AG09309 (cell line): ENCODE results near the gene GRID2IP.
"Not testable (repeated sequence)": the region's sequence is repeated elsewhere in the genome, so short reads cannot be mapped to it uniquely, and the experiment has no call there.

Source experiments
- DNase-seq: peaks from one replicate; pipeline ENCODE4 v3.0.0-alpha.2; 2010; ENCODE audit warnings: low read depth
- H3K4me3 ChIP-seq: 2 replicates; pipeline ENCODE4 v1.5.1; 2011; ENCODE audit warnings: mild to moderate bottlenecking, low read depth, low read length, moderate library complexity; ENCODE audit not compliant: control insufficient read depth
- CTCF ChIP-seq: IDR thresholded peaks from 2 replicates; pipeline ENCODE4 v1.5.1; 2011; ENCODE audit warnings: mild to moderate bottlenecking, low read depth, low read length, inconsistent platforms; ENCODE audit not compliant: insufficient read depth, control insufficient read depth; ENCODE audit errors: missing control alignments

Gene GRID2IP

GRCh38 chr7:6479067-6479466 is 72.2 kb downstream of the GRID2IP start:
- no peak for TF ChIP-seq CTCF
- no peak overlapping the region for H3K4me3 ChIP-seq

GRCh38 chr7:6478186-6478585 is 73.1 kb downstream of the GRID2IP start:
- TF ChIP-seq CTCF, result no peak
- no peak for DNase-seq
- H3K4me3 ChIP-seq, result no peak overlapping the region

More at GRCh38 chr7:6479067-6479466, 72.2 kb downstream of the GRID2IP start:
- DNase-seq, result no peak

GRCh38 chr7:6477318-6477660 is 74.0 kb downstream of the GRID2IP start:
- DNase-seq, result no peak
- H3K4me3 ChIP-seq, result no peak overlapping the region

GRCh38 chr7:6476596-6477317 is 74.5 kb downstream of the GRID2IP start:
- DNase-seq, result no peak
- no peak overlapping the region for H3K4me3 ChIP-seq
- no peak for TF ChIP-seq CTCF

More at GRCh38 chr7:6477318-6477660, 74.0 kb downstream of the GRID2IP start:
- TF ChIP-seq CTCF, result no peak

GRCh38 chr7:6475433-6476186 is 75.7 kb downstream of the GRID2IP start:
- no peak for DNase-seq
- no peak overlapping the region for H3K4me3 ChIP-seq
- TF ChIP-seq CTCF, result no peak

- no peak for DNase-seq
- no peak for TF ChIP-seq CTCF
- no peak overlapping the region for H3K4me3 ChIP-seq
Observed at GRCh38 chr7:6465862-6466261, 85.4 kb downstream of the GRID2IP start.

GRCh38 chr7:6463609-6464008 is 87.7 kb downstream of the GRID2IP start:
- H3K4me3 ChIP-seq, DNase-seq: not testable (repeated sequence)
